Progenitor cell of endocrine pancreas (in vitro differentiated cells): Measurements from ENCODE around the gene C11orf86. TPM values are rescaled to one million over a fixed set of nuclear protein-coding genes. Genes with fewer than 3 reads are reported as not detected.

Source experiments
- DNase-seq: peaks from one replicate; pipeline ENCODE4 v3.0.0; 2021; ENCODE audit warnings: low spot score; ENCODE audit not compliant: unreplicated experiment
- H3K27ac Mint-ChIP-seq: 2 replicates; pipeline ENCODE4 v1.8.0; 2021; ENCODE audit warnings: mild to moderate bottlenecking, moderate library complexity, mixed read lengths
- H3K27me3 Mint-ChIP-seq: 2 replicates; pipeline ENCODE4 v1.8.0; 2021; ENCODE audit warnings: mixed read lengths
- H3K36me3 Mint-ChIP-seq: 2 replicates; pipeline ENCODE4 v1.8.0; 2022; ENCODE audit warnings: mixed read lengths; ENCODE audit not compliant: insufficient read depth
- H3K4me1 Mint-ChIP-seq: 2 replicates; pipeline ENCODE4 v1.8.0; 2021; ENCODE audit warnings: low read depth, mixed read lengths
- H3K4me3 Mint-ChIP-seq: 2 replicates; pipeline ENCODE4 v1.8.0; 2021; ENCODE audit warnings: low read depth, mild to moderate bottlenecking, moderate library complexity, mixed read lengths
- H3K9me3 Mint-ChIP-seq: 2 replicates; pipeline ENCODE4 v1.8.0; 2021; ENCODE audit warnings: low read depth, mixed read lengths
- CTCF ChIP-seq: fragments of 200-600 bp; sonication (generic); IDR thresholded peaks from one replicate; pipeline ENCODE4 v1.5.0; 2021; ENCODE audit warnings: antibody characterized with exemption, mild to moderate bottlenecking; ENCODE audit not compliant: unreplicated experiment
- long read RNA-seq: library from polyadenylated mRNA; unstranded; transcript quantifications from one replicate; pipeline ENCODE4 v2.0.0, GENCODE V29; 2020
- total RNA-seq: library from RNA; stranded (reverse); gene quantifications from 2 replicates; pipeline ENCODE4 v1.2.1, GENCODE V29; 2021

Gene C11orf86, protein sequence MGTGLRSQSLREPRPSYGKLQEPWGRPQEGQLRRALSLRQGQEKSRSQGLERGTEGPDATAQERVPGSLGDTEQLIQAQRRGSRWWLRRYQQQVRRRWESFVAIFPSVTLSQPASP
- total RNA-seq: not detected in 2 replicates
- long read RNA-seq: 0 reads

- H3K4me3 Mint-ChIP-seq: no peak within 1 kb of the TSS
- H3K9me3 Mint-ChIP-seq: no peaks in the 10 kb centered on the region
- no peak for TF ChIP-seq CTCF
- H3K4me1 Mint-ChIP-seq: no peaks in the 10 kb centered on the region
- no peak for DNase-seq
- no peaks in the 10 kb centered on the region for H3K36me3 Mint-ChIP-seq
- H3K27me3 Mint-ChIP-seq: no peaks in the 10 kb centered on the region
- no peak within 1 kb of the TSS for H3K27ac Mint-ChIP-seq
Measured at GRCh38 chr11:66974724-66975404, at the start of gene C11orf86. TSS of gene C11orf86 (plus strand) at chr11:66975304. CDS start at chr11:66975363, 59 bp downstream.

- TF ChIP-seq CTCF: no peak
- Mint-ChIP-seq H3K4me3 (no peak overlapping the region), H3K27me3 (no peaks in the 10 kb centered on the region), H3K9me3 (peaks cover 4% of the 10 kb centered on the region), H3K4me1 (no peaks in the 10 kb centered on the region), H3K36me3 (peaks cover 2% of the 10 kb centered on the region), H3K27ac (no peak overlapping the region)
- DNase-seq: no peak
Measured at GRCh38 chr11:66929753-66930152, 45.4 kb upstream of the C11orf86 start.

DNA sequence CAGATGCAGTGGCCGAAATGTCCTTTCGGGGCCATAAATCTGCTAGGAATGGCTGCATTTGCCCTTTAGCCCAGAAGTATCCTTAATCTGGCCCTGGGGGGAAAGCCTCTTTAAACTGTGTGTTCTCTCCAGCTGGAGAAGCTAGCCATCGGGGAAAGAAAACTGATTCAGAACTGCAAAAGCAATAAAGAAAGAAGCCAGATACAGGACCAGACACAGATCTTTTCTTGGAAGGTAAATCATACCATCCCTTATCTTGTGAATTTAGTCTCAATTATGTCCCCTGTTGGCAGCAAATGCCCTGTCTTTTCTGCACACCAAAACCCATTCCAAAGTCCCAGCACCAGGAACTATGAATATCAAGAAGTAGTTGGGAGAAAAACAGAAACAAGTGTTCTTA, 42.6 kb upstream of the C11orf86 start:
- no peak for TF ChIP-seq CTCF
- no peaks in the 10 kb centered on the region for H3K9me3 Mint-ChIP-seq
- no peaks in the 10 kb centered on the region for H3K4me1 Mint-ChIP-seq
- no peak overlapping the region for H3K4me3 Mint-ChIP-seq
- no peaks in the 10 kb centered on the region for H3K36me3 Mint-ChIP-seq
- no peak overlapping the region for H3K27ac Mint-ChIP-seq
- no peak for DNase-seq
- no peaks in the 10 kb centered on the region for H3K27me3 Mint-ChIP-seq

- Mint-ChIP-seq H3K4me1 (no peaks in the 10 kb centered on the region), H3K36me3 (no peaks in the 10 kb centered on the region), H3K27me3 (no peaks in the 10 kb centered on the region), H3K27ac (no peak overlapping the region), H3K9me3 (no peaks in the 10 kb centered on the region), H3K4me3 (no peak overlapping the region)
- DNase-seq: no peak
- no peak for TF ChIP-seq CTCF
Measured at GRCh38 chr11:66933531-66933930, 41.6 kb upstream of the C11orf86 start.

DNA sequence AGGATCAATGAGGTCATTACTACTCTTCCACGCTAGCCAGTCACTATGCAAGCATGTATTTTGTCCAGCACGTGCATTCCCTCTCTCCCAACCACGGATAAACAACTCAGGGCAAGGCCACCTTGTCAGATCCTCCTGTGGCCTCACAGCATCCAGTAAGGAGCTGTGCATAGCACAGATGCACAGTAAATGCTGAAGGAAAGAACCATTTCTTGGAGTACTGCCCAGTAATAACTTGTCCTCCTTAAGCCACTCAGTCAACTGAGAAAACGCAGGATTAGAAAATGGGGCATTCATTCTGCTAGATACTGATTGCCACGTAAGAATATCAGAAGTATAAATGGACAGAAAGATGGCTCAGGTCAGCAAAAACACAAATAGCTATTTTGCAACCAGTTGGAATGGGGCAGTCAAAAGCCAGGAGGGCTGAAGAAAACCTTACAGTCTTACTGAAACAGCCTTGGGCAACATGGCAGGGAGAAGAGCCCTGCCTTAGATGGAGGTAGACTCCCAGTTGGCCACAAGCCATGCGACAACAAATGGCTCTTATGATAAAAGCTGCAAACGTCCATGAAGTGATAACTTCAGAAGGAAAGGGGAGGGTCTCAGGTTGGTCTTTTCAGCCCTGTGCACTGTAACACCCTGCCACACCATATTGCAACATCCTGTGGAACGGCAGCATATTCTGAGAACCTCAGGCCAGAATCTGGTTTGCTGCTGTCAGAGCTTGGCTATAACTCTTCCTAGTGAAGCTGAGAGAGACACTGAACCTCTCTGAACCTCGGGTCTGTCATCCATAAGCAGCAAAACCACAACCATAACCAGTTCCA, 39.9 kb upstream of the C11orf86 start:
- Mint-ChIP-seq H3K4me1 (no peaks in the 10 kb centered on the region), H3K27me3 (no peaks in the 10 kb centered on the region)

More for the DNA sequence above, 39.9 kb upstream of the C11orf86 start:
- TF ChIP-seq CTCF: no peak
- H3K36me3 Mint-ChIP-seq: no peaks in the 10 kb centered on the region
- no peak overlapping the region for H3K27ac Mint-ChIP-seq
- no peak overlapping the region for H3K4me3 Mint-ChIP-seq
- no peak for DNase-seq
- H3K9me3 Mint-ChIP-seq: no peaks in the 10 kb centered on the region
